GM23338 (cell line): ENCODE data around the gene DYNLT5. TPM values are rescaled to one million over a fixed set of nuclear protein-coding genes. Genes with fewer than 3 reads are reported as not detected.
"Not testable (repeated sequence)": the region's sequence is repeated elsewhere in the genome, so short reads cannot be mapped to it uniquely, and the experiment has no call there.

Source experiments
- ATAC-seq: fragments of 200-7000 bp; cut with Tn5 transposase; 3 replicates; pipeline ENCODE4 v1.9.1; 2020
- DNase-seq: peaks from one replicate; pipeline ENCODE4 v3.0.0-alpha.2; 2015; ENCODE audit warnings: low spot score
- H2AFZ ChIP-seq: fragments of 200-600 bp; sonication (generic); 2 replicates; pipeline ENCODE4 v1.8.0; 2016; ENCODE audit warnings: antibody characterized with exemption, mild to moderate bottlenecking, moderate library complexity
- H3F3A ChIP-seq: fragments of 200-600 bp; sonication (generic); replicated peaks from 2 replicates; pipeline ENCODE4 v1.8.0; 2017; ENCODE audit warnings: antibody characterized with exemption, mixed run types, low read depth
- H3K27ac ChIP-seq: fragments of 200-600 bp; sonication (generic); 2 replicates; pipeline ENCODE4 v1.6.1; 2016; ENCODE audit warnings: low read depth
- H3K27me3 ChIP-seq: fragments of 200-600 bp; sonication (generic); 2 replicates; pipeline ENCODE4 v1.8.0; 2016; ENCODE audit warnings: mild to moderate bottlenecking, mixed run types, moderate library complexity; ENCODE audit not compliant: insufficient read depth
- H3K36me3 ChIP-seq: fragments of 200-600 bp; sonication (generic); 2 replicates; pipeline ENCODE4 v1.8.0; 2016; ENCODE audit warnings: mild to moderate bottlenecking; ENCODE audit not compliant: insufficient read depth
- H3K4me1 ChIP-seq: fragments of 200-600 bp; sonication (generic); 2 replicates; pipeline ENCODE4 v1.8.0; 2016; ENCODE audit warnings: mild to moderate bottlenecking, moderate library complexity; ENCODE audit not compliant: insufficient read depth
- H3K4me2 ChIP-seq: fragments of 200-600 bp; sonication (generic); 2 replicates; pipeline ENCODE4 v1.7.1; 2017; ENCODE audit warnings: mixed run types
- H3K4me3 ChIP-seq: fragments of 200-600 bp; sonication (generic); 2 replicates; pipeline ENCODE4 v1.6.1; 2016; ENCODE audit warnings: mixed run types
- H3K79me2 ChIP-seq: fragments of 200-600 bp; sonication (generic); replicated peaks from 2 replicates; pipeline ENCODE4 v1.8.0; 2017; ENCODE audit warnings: mild to moderate bottlenecking; ENCODE audit not compliant: insufficient read depth
- H3K9me2 ChIP-seq: fragments of 200-600 bp; sonication (generic); 2 replicates; pipeline ENCODE4 v1.8.0; 2017; ENCODE audit not compliant: insufficient read depth
- H4K20me1 ChIP-seq: fragments of 200-600 bp; sonication (generic); replicated peaks from 2 replicates; pipeline ENCODE4 v1.8.0; 2017; ENCODE audit warnings: mild to moderate bottlenecking; ENCODE audit not compliant: insufficient read depth
- H3K27ac Mint-ChIP-seq: 2 replicates; pipeline ENCODE4 v1.8.0; 2020; ENCODE audit warnings: inconsistent platforms, mild to moderate bottlenecking, moderate library complexity, mixed read lengths
- H3K27me3 Mint-ChIP-seq: 3 replicates; pipeline ENCODE4 v1.8.0; 2022; ENCODE audit warnings: low read depth, mild to moderate bottlenecking, moderate library complexity, mixed read lengths, inconsistent platforms; ENCODE audit not compliant: insufficient read depth, poor library complexity
- H3K36me3 Mint-ChIP-seq: 3 replicates; pipeline ENCODE4 v1.8.0; 2021; ENCODE audit warnings: low read depth, mild to moderate bottlenecking, inconsistent platforms, moderate library complexity, mixed read lengths
- H3K4me1 Mint-ChIP-seq: 3 replicates; pipeline ENCODE4 v1.8.0; 2020; ENCODE audit warnings: mild to moderate bottlenecking, inconsistent platforms, mixed read lengths
- H3K4me3 Mint-ChIP-seq: 3 replicates; pipeline ENCODE4 v1.8.0; 2021; ENCODE audit warnings: moderate library complexity, mild to moderate bottlenecking, inconsistent platforms, mixed read lengths
- H3K9me3 Mint-ChIP-seq: 3 replicates; pipeline ENCODE4 v1.8.0; 2020; ENCODE audit warnings: moderate library complexity, mild to moderate bottlenecking, inconsistent platforms, mixed read lengths
- EZH2 ChIP-seq: fragments of 200-600 bp; sonication (generic); IDR thresholded peaks from one replicate; pipeline ENCODE4 v1.8.0; 2017; ENCODE audit warnings: antibody characterized with exemption, mild to moderate bottlenecking, low read depth; ENCODE audit not compliant: unreplicated experiment
- EZH2phosphoT487 ChIP-seq: fragments of 200-600 bp; sonication (generic); IDR thresholded peaks from one replicate; pipeline ENCODE4 v1.8.1; 2018; ENCODE audit warnings: antibody characterized with exemption; ENCODE audit not compliant: unreplicated experiment
- JUNB ChIP-seq: IDR thresholded peaks from one replicate; pipeline ENCODE4 v1.6.1; 2016; ENCODE audit warnings: antibody characterized with exemption; ENCODE audit not compliant: unreplicated experiment
- POLR2AphosphoS5 ChIP-seq: IDR thresholded peaks from 2 replicates; pipeline ENCODE4 v1.6.1; 2016; ENCODE audit warnings: antibody characterized with exemption, low read depth
- polyA plus RNA-seq: library from polyadenylated mRNA; unstranded; fragments of >200 nt; fragmentation: Nextera tagmentation; extraction: Ambion mirVana; gene quantifications from 2 replicates; pipeline ENCODE4 v1.2.1, GENCODE V29; 2016
- total RNA-seq: library from RNA; depleted of rRNA; stranded (reverse); fragments of >200 nt; shearing (Covaris generic); gene quantifications from 2 replicates; pipeline ENCODE4 v1.2.3, GENCODE V29; 2014
- TF ChIP-seq, protein P1 (sequence below): IDR thresholded peaks from 2 replicates; pipeline ENCODE4 v1.6.1; 2016; ENCODE audit warnings: antibody characterized with exemption
- TF ChIP-seq, protein P2 (sequence below): fragments of 250-450 bp; sonication (Bioruptor Pico); IDR thresholded peaks from 2 replicates; pipeline ENCODE4 v1.5.0; 2020; ENCODE audit warnings: mild to moderate bottlenecking, moderate library complexity

The DYNLT5 gene
- total and polyA plus RNA-seq, 2 experiments from 2014 or later = 0.95 to 2.8 TPM

DNA sequence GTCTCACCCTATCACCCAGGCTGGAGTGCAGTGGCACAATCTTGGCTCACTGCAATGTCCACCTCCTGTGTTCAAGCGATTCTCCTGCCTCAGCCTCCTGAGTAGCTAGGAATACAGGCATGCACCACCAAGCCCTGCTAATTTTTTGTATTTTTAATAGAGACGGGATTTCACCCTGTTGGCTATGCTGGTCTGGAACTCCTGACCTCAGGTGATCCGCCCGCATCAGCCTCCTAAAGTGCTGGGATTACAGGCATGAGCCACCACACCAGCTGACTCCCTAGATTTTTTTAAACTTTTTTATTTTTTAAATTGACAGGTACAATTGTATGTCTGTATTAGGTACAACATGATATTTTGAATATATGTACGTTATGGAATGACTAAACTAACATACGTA lies 17.7 kb upstream of the DYNLT5 start:
- not testable (repeated sequence) for H3K4me3 ChIP-seq, H3K9me3 Mint-ChIP-seq, H3K27me3 Mint-ChIP-seq, DNase-seq, H2AFZ ChIP-seq, H4K20me1 ChIP-seq, H3K4me1 ChIP-seq, H3F3A ChIP-seq, H3K27ac Mint-ChIP-seq, H3K36me3 Mint-ChIP-seq, H3K79me2 ChIP-seq, H3K27ac ChIP-seq, H3K4me1 Mint-ChIP-seq, ATAC-seq, H3K4me3 Mint-ChIP-seq, H3K36me3 ChIP-seq, H3K9me2 ChIP-seq, H3K27me3 ChIP-seq, H3K4me2 ChIP-seq

DNA sequence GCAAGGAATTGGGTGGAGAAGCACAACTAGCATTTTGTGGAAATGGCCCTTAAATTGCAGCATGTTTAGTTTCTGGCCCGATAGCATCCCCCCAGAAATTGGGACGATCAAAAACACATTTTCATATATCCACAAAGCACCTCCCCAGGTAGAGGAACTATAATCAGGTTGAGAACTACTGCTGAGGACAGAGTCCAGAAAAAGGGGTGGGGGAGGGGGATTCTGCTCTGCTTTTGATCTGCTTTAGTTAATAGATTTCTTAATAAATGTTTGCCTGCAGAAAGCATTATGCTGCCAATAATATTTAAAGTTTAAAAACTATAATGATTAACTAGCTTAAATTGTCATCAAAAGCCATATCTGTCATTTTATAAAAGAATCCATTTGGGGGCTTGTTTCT lies 14.4 kb upstream of the DYNLT5 start:
- no peaks in the 10 kb centered on the region for H3K27me3 Mint-ChIP-seq
- no peaks in the 10 kb centered on the region for H3K36me3 ChIP-seq
- H3K27me3 ChIP-seq = no peaks in the 10 kb centered on the region
- no peak overlapping the region for H2AFZ ChIP-seq
- H3K27ac Mint-ChIP-seq = no peak overlapping the region
- no peaks in the 10 kb centered on the region; the same call in 2 of the 3 replicates for H3K9me3 Mint-ChIP-seq
- no peaks in the 10 kb centered on the region for H4K20me1 ChIP-seq
- no peaks in the 10 kb centered on the region for H3F3A ChIP-seq
- ATAC-seq (no peak), DNase-seq (no peak)
- H3K4me1 ChIP-seq = no peaks in the 10 kb centered on the region
- H3K36me3 Mint-ChIP-seq = no peaks in the 10 kb centered on the region
- no peak overlapping the region for H3K4me3 Mint-ChIP-seq
- no peaks in the 10 kb centered on the region for H3K79me2 ChIP-seq
- no peaks in the 10 kb centered on the region for H3K9me2 ChIP-seq
- H3K4me2 ChIP-seq = no peak overlapping the region
- TF ChIP-seq, protein P1, sequence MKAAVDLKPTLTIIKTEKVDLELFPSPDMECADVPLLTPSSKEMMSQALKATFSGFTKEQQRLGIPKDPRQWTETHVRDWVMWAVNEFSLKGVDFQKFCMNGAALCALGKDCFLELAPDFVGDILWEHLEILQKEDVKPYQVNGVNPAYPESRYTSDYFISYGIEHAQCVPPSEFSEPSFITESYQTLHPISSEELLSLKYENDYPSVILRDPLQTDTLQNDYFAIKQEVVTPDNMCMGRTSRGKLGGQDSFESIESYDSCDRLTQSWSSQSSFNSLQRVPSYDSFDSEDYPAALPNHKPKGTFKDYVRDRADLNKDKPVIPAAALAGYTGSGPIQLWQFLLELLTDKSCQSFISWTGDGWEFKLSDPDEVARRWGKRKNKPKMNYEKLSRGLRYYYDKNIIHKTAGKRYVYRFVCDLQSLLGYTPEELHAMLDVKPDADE = no peak
- no peak for TF ChIP-seq EZH2phosphoT487
- no peak for TF ChIP-seq EZH2
- TF ChIP-seq, protein P2, sequence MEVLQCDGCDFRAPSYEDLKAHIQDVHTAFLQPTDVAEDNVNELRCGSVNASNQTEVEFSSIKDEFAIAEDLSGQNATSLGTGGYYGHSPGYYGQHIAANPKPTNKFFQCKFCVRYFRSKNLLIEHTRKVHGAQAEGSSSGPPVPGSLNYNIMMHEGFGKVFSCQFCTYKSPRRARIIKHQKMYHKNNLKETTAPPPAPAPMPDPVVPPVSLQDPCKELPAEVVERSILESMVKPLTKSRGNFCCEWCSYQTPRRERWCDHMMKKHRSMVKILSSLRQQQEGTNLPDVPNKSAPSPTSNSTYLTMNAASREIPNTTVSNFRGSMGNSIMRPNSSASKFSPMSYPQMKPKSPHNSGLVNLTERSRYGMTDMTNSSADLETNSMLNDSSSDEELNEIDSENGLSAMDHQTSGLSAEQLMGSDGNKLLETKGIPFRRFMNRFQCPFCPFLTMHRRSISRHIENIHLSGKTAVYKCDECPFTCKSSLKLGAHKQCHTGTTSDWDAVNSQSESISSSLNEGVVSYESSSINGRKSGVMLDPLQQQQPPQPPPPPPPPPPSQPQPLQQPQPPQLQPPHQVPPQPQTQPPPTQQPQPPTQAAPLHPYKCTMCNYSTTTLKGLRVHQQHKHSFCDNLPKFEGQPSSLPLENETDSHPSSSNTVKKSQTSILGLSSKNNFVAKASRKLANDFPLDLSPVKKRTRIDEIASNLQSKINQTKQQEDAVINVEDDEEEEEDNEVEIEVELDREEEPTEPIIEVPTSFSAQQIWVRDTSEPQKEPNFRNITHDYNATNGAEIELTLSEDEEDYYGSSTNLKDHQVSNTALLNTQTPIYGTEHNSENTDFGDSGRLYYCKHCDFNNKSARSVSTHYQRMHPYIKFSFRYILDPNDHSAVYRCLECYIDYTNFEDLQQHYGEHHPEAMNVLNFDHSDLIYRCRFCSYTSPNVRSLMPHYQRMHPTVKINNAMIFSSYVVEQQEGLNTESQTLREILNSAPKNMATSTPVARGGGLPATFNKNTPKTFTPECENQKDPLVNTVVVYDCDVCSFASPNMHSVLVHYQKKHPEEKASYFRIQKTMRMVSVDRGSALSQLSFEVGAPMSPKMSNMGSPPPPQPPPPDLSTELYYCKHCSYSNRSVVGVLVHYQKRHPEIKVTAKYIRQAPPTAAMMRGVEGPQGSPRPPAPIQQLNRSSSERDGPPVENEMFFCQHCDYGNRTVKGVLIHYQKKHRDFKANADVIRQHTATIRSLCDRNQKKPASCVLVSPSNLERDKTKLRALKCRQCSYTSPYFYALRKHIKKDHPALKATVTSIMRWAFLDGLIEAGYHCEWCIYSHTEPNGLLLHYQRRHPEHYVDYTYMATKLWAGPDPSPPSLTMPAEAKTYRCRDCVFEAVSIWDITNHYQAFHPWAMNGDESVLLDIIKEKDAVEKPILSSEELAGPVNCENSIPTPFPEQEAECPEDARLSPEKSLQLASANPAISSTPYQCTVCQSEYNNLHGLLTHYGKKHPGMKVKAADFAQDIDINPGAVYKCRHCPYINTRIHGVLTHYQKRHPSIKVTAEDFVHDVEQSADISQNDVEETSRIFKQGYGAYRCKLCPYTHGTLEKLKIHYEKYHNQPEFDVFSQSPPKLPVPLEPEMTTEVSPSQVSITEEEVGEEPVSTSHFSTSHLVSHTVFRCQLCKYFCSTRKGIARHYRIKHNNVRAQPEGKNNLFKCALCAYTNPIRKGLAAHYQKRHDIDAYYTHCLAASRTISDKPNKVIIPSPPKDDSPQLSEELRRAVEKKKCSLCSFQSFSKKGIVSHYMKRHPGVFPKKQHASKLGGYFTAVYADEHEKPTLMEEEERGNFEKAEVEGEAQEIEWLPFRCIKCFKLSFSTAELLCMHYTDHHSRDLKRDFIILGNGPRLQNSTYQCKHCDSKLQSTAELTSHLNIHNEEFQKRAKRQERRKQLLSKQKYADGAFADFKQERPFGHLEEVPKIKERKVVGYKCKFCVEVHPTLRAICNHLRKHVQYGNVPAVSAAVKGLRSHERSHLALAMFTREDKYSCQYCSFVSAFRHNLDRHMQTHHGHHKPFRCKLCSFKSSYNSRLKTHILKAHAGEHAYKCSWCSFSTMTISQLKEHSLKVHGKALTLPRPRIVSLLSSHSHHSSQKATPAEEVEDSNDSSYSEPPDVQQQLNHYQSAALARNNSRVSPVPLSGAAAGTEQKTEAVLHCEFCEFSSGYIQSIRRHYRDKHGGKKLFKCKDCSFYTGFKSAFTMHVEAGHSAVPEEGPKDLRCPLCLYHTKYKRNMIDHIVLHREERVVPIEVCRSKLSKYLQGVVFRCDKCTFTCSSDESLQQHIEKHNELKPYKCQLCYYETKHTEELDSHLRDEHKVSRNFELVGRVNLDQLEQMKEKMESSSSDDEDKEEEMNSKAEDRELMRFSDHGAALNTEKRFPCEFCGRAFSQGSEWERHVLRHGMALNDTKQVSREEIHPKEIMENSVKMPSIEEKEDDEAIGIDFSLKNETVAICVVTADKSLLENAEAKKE (CRISPR knock-in tag) = no peak
- no peak for TF ChIP-seq JUNB
- no peak for TF ChIP-seq POLR2AphosphoS5
- no peaks in the 10 kb centered on the region for H3K4me1 Mint-ChIP-seq
- no peak overlapping the region for H3K27ac ChIP-seq
- H3K4me3 ChIP-seq = no peak overlapping the region
